HL-60 (cell line): ENCODE measurements around the gene SNCA.

Source experiments
- DNase-seq, 2 experiments: peaks; one replicate each; pipeline ENCODE4 v3.0.0-alpha.2; 2010 to 2020; ENCODE audit warnings: low read depth in 1 of 2, low spot score in 1 of 2
- H3K27ac ChIP-seq: fragments of 250-450 bp; sonication (Bioruptor Pico); replicated peaks from 2 replicates; pipeline ENCODE4 v1.5.1; 2020; ENCODE audit warnings: mild to moderate bottlenecking, moderate library complexity
- H3K27me3 ChIP-seq: fragments of 250-450 bp; sonication (Bioruptor Pico); 2 replicates; pipeline ENCODE4 v1.5.1; 2021; ENCODE audit warnings: mild to moderate bottlenecking, moderate library complexity; ENCODE audit not compliant: insufficient read depth, poor library complexity, severe bottlenecking
- H3K4me3 ChIP-seq: replicated peaks from 2 replicates; pipeline ENCODE4 v1.5.1; 2011; ENCODE audit warnings: mild to moderate bottlenecking, control low read depth, low read length; ENCODE audit not compliant: insufficient read depth
- CTCF ChIP-seq: IDR thresholded peaks from one replicate; pipeline ENCODE4 v1.5.1; 2011; ENCODE audit warnings: low read length, control low read depth, inconsistent platforms; ENCODE audit not compliant: insufficient read depth
- GABPA ChIP-seq: IDR thresholded peaks from 2 replicates; pipeline ENCODE4 v1.6.1; 2012; ENCODE audit warnings: low read depth
- POLR2AphosphoS5 ChIP-seq: IDR thresholded peaks from 2 replicates; pipeline ENCODE4 v1.6.1; 2012; ENCODE audit warnings: low read depth
- REST ChIP-seq: IDR thresholded peaks from 2 replicates; pipeline ENCODE4 v1.6.1; 2012; ENCODE audit warnings: low read depth; ENCODE audit not compliant: insufficient replicate concordance
- SPI1 ChIP-seq: IDR thresholded peaks from 2 replicates; pipeline ENCODE4 v1.6.1; 2012; ENCODE audit warnings: low read depth, mild to moderate bottlenecking, borderline replicate concordance

Gene SNCA

GRCh38 chr4:89799071-89799470 lies 37.9 kb downstream of the SNCA start:
- no peak for DNase-seq
- no peak overlapping the region for H3K4me3 ChIP-seq
- TF ChIP-seq GABPA: no peak
- no peak for TF ChIP-seq SPI1
- no peak for TF ChIP-seq CTCF
- no peak for TF ChIP-seq REST
- TF ChIP-seq POLR2AphosphoS5: no peak
- H3K27me3 ChIP-seq: no peaks in the 10 kb centered on the region
- no peak overlapping the region for H3K27ac ChIP-seq

GRCh38 chr4:89797117-89797516 lies 39.8 kb downstream of the SNCA start:
- TF ChIP-seq CTCF: no peak
- no peak for TF ChIP-seq REST
- TF ChIP-seq SPI1: no peak
- TF ChIP-seq POLR2AphosphoS5: no peak
- TF ChIP-seq GABPA: no peak
- H3K27ac ChIP-seq: no peak overlapping the region
- H3K27me3 ChIP-seq: no peaks in the 10 kb centered on the region
- H3K4me3 ChIP-seq: no peak overlapping the region
- no peak for DNase-seq

GRCh38 chr4:89788206-89789072 lies 48.5 kb downstream of the SNCA start:
- no peak for DNase-seq
- H3K27me3 ChIP-seq: no peaks in the 10 kb centered on the region
- H3K27ac ChIP-seq: no peak overlapping the region
- no peak overlapping the region for H3K4me3 ChIP-seq
- TF ChIP-seq SPI1 (no peak), POLR2AphosphoS5 (no peak), REST (no peak), GABPA (no peak), CTCF (no peak)
